Subcutaneous adipose tissue (tissue), 4 donors: ENCODE measurements around the gene ADGRE2. TPM values are rescaled to one million over a fixed set of nuclear protein-coding genes. Genes with fewer than 3 reads are reported as not detected.

ENCODE experiments used
- CTCF ChIP-seq: fragments of 450-650 bp; IDR thresholded peaks from one replicate; pipeline ENCODE4 v1.5.1; 2016; ENCODE audit warnings: low read depth, mild to moderate bottlenecking, control low read depth, antibody characterized with exemption, moderate library complexity
- total RNA-seq, 4 donors: library from RNA; depleted of rRNA; stranded (reverse); fragments of >200 nt; gene quantifications; one replicate each; pipeline ENCODE4 v1.1.0, GENCODE V29; 2016

The ADGRE2 gene
- total RNA-seq, 4 donors from 2014 or later = 2.3 to 18.4 (median 4.1) TPM

- TF ChIP-seq CTCF = no peak
Observed at GRCh38 chr19:14748601-14749000, 29.8 kb downstream of the ADGRE2 start.

- TF ChIP-seq CTCF = no peak
Observed at GRCh38 chr19:14746886-14747285, 31.5 kb downstream of the ADGRE2 start.

DNA sequence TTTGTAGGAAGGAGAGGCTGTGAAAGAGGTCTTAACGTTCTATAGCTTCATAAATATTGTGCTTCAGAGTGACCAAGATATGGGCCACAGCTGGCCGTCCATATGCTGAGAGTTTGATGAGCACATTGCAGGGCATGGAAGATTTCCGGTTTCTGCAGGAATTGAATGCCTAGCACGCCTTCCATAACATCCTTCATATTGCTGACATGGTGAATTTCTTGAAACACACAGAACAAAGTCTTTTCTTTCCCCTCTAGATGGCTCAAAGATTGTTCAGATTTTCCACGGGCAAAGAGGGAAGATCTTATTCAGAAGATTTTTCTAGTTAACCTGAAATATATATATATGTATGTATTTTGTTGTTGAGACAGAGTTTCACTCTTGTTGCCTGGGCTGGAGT, 42.4 kb downstream of the ADGRE2 start:
- TF ChIP-seq CTCF = no peak

- TF ChIP-seq CTCF = no peak
Observed at GRCh38 chr19:14733574-14733973, 44.8 kb downstream of the ADGRE2 start.

- TF ChIP-seq CTCF = no peak
Observed at GRCh38 chr19:14732510-14732909, 45.9 kb downstream of the ADGRE2 start.

- no peak for TF ChIP-seq CTCF
Observed at GRCh38 chr19:14731200-14731599, 47.2 kb downstream of the ADGRE2 start.

GRCh38 chr19:14728595-14728994, 49.8 kb downstream of the ADGRE2 start:
- no peak for TF ChIP-seq CTCF

- no peak for TF ChIP-seq CTCF
Observed at GRCh38 chr19:14722127-14722526, 56.2 kb downstream of the ADGRE2 start.
